HCT116 (cell line): Measurements from ENCODE around the gene LAMB4. TPM values are rescaled to one million over a fixed set of nuclear protein-coding genes. Genes with fewer than 3 reads are reported as not detected.

ENCODE experiments used
- ATAC-seq: fragments of 200-7000 bp; cut with Tn5 transposase; 2 replicates; pipeline ENCODE4 v1.9.1; 2020; ENCODE audit warnings: mild to moderate bottlenecking, moderate library complexity
- BruUV-seq: library from RNA; stranded (reverse); fragments of 400-500 nt; replicated peaks from 2 replicates; lab custom pipeline; 2021; lab: Mats Ljungman, UMichigan
- CTCF ChIA-PET: fragments of 300-600 bp; sonication (Branson Sonifier 250); formaldehyde crosslinking; loops from one replicate; lab custom pipeline; 2021; ENCODE audit warnings: antibody characterized with exemption; lab: Charles Lee
- POLR2A ChIA-PET: fragments of 300-600, 350-600 bp; sonication (Branson Sonifier 250); formaldehyde crosslinking; loops from one replicate; lab custom pipeline; 2021; ENCODE audit warnings: antibody characterized with exemption; lab: Charles Lee
- RAD21 ChIA-PET, 2 experiments: fragments of 300-600 bp; sonication (Branson Sonifier 250); formaldehyde crosslinking; loops; one replicate each; lab custom pipeline; 2023; ENCODE audit warnings: low total read pairs in 2 of 2; ENCODE audit not compliant: uncharacterized antibody in 2 of 2, unreplicated experiment in 2 of 2, low non-redundant PET in 1 of 2; lab: Charles Lee
- DNase-seq: peaks from one replicate; pipeline ENCODE4 v3.0.0-alpha.2; 2010; ENCODE audit warnings: low read depth, low spot score
- H2AFZ ChIP-seq: fragments of 200-600 bp; shearing (Covaris generic), sonication (generic); 2 replicates; pipeline ENCODE4 v1.6.1; 2017; ENCODE audit warnings: low read depth, mixed run types, mixed read lengths, antibody characterized with exemption, low read length; ENCODE audit not compliant: poor library complexity, severe bottlenecking
- H3K27ac ChIP-seq: 2 replicates; pipeline ENCODE4 v1.5.1; 2012; ENCODE audit warnings: low read depth, low read length
- H3K27me3 ChIP-seq: fragments of 200-600 bp; sonication (generic); 2 replicates; pipeline ENCODE4 v1.6.1; 2016; ENCODE audit warnings: mixed run types, low read length, mixed read lengths; ENCODE audit not compliant: insufficient read depth
- H3K36me3 ChIP-seq, 2 experiments: fragments of 200-500 bp in 1 of 2; fragments of 200-600 bp in 1 of 2; sonication (Bioruptor generic) in 1 of 2; sonication (generic) in 1 of 2; 2 replicates each; pipeline versions ENCODE4 v1.5.1 to v1.6.1; 2014 to 2016; ENCODE audit warnings: low read length in 2 of 2, inconsistent platforms in 1 of 2, mixed read lengths in 1 of 2, mixed run types in 1 of 2; ENCODE audit not compliant: insufficient read depth in 2 of 2, control insufficient read depth in 1 of 2
- H3K4me1 ChIP-seq, 2 experiments: fragments of 200-600 bp in 1 of 2; sonication (generic) in 1 of 2; 2 replicates each; pipeline versions ENCODE4 v1.5.1 to v1.6.1; 2012 to 2017; ENCODE audit warnings: low read length in 2 of 2, inconsistent platforms in 1 of 2, mild to moderate bottlenecking in 1 of 2, mixed read lengths in 1 of 2, mixed run types in 1 of 2, moderate library complexity in 1 of 2; ENCODE audit not compliant: insufficient read depth in 2 of 2, control insufficient read depth in 1 of 2
- H3K4me2 ChIP-seq: fragments of 200-600 bp; sonication (generic); 2 replicates; pipeline ENCODE4 v1.6.1; 2017; ENCODE audit warnings: mixed run types, low read length, mixed read lengths
- H3K4me3 ChIP-seq, 2 experiments: fragments of 200-600 bp in 1 of 2; sonication (generic) in 1 of 2; replicated peaks in 1 of 2; 2 replicates each; pipeline ENCODE4 v1.5.1; 2011 to 2016; ENCODE audit warnings: low read length in 2 of 2, control low read depth in 1 of 2, low read depth in 1 of 2, mild to moderate bottlenecking in 1 of 2, mixed read lengths in 1 of 2, mixed run types in 1 of 2
- H3K79me2 ChIP-seq: fragments of 200-600 bp; sonication (generic); 2 replicates; pipeline ENCODE4 v1.6.1; 2017; ENCODE audit warnings: mild to moderate bottlenecking, mixed run types, low read length, moderate library complexity, mixed read lengths; ENCODE audit not compliant: insufficient read depth
- H3K9ac ChIP-seq: fragments of 200-600 bp; sonication (generic); 2 replicates; pipeline ENCODE4 v1.6.1; 2016; ENCODE audit warnings: low read length, mixed read lengths
- H3K9me2 ChIP-seq: fragments of 200-600 bp; sonication (generic), shearing (Covaris generic); 2 replicates; pipeline ENCODE4 v1.6.1; 2017; ENCODE audit warnings: mixed run types, mild to moderate bottlenecking, moderate library complexity; ENCODE audit not compliant: insufficient read depth
- H3K9me3 ChIP-seq, 2 experiments: fragments of 200-500 bp in 1 of 2; fragments of 200-600 bp in 1 of 2; sonication (Bioruptor generic) in 1 of 2; sonication (generic) in 1 of 2; 2 replicates each; pipeline ENCODE4 v1.6.1; 2014 to 2017; ENCODE audit warnings: low read length in 2 of 2, mixed read lengths in 2 of 2, inconsistent platforms in 1 of 2, low read depth in 1 of 2, mild to moderate bottlenecking in 1 of 2, mixed run types in 1 of 2, moderate library complexity in 1 of 2; ENCODE audit not compliant: control insufficient read depth in 1 of 2, insufficient read depth in 1 of 2
- H4K20me1 ChIP-seq: fragments of 200-600 bp; sonication (generic), shearing (Covaris generic); 2 replicates; pipeline ENCODE4 v1.6.1; 2017; ENCODE audit warnings: mixed run types, mild to moderate bottlenecking, moderate library complexity; ENCODE audit not compliant: insufficient read depth
- EZH2 ChIP-seq: fragments of 200-600 bp; sonication (generic); IDR thresholded peaks from 2 replicates; pipeline ENCODE4 v1.6.1; 2017; ENCODE audit warnings: antibody characterized with exemption, mixed run types
- FOSL1 ChIP-seq: IDR thresholded peaks from 2 replicates; pipeline ENCODE4 v1.6.1; 2012; ENCODE audit warnings: low read depth
- POLR2AphosphoS5 ChIP-seq: IDR thresholded peaks from 2 replicates; pipeline ENCODE4 v1.6.1; 2011; ENCODE audit warnings: mild to moderate bottlenecking, low read depth, low read length, moderate library complexity
- RAD21 ChIP-seq: IDR thresholded peaks from 2 replicates; pipeline ENCODE4 v1.6.1; 2012; ENCODE audit warnings: low read depth, mild to moderate bottlenecking
- REST ChIP-seq: IDR thresholded peaks from 2 replicates; pipeline ENCODE4 v1.6.1; 2012; ENCODE audit warnings: low read depth
- SIN3A ChIP-seq: IDR thresholded peaks from 2 replicates; pipeline ENCODE4 v1.6.1; 2012; ENCODE audit warnings: low read depth
- YY1 ChIP-seq: IDR thresholded peaks from 2 replicates; pipeline ENCODE4 v1.6.1; 2011; ENCODE audit warnings: low read length, low read depth, moderate library complexity, mild to moderate bottlenecking; ENCODE audit not compliant: insufficient replicate concordance; ENCODE audit errors: extremely low read depth
- ZNF274 ChIP-seq: fragments of 200-500 bp; sonication (Bioruptor generic); IDR thresholded peaks from 2 replicates; pipeline ENCODE4 v1.6.1; 2014; ENCODE audit warnings: mild to moderate bottlenecking, low read depth, low read length, inconsistent platforms
- intact Hi-C: fragments of 100-400 bp; cut with micrococcal nuclease; formaldehyde crosslinking; loops from 2 replicates; pipeline ENCODE4 v1.10.0; 2022
- total RNA-seq: library from RNA; stranded (reverse); gene quantifications from one replicate; pipeline ENCODE4 v1.2.1, GENCODE V29; 2021; ENCODE audit not compliant: unreplicated experiment

Gene LAMB4
- total RNA-seq, 1 experiment from 2014 or later, result not detected

- H3K9me2 ChIP-seq, result no peaks in the 10 kb centered on the region
- no peak overlapping the region for H3K27ac ChIP-seq
- no peak overlapping the region for H3K9ac ChIP-seq
- no TSS peak for BruUV-seq
- no peaks in the 10 kb centered on the region for H3K4me1 ChIP-seq
- no peak for ATAC-seq
- POLR2A ChIA-PET, result no interaction called here
- H3K9me3 ChIP-seq, result no peaks in the 10 kb centered on the region
- intact Hi-C loops, result no loop called here
- no peaks in the 10 kb centered on the region for H3K79me2 ChIP-seq
- RAD21 ChIA-PET, result no interaction called here
- no peak overlapping the region for H3K4me2 ChIP-seq
- no peaks in the 10 kb centered on the region for H4K20me1 ChIP-seq
- no peak overlapping the region for H2AFZ ChIP-seq
- H3K36me3 ChIP-seq, result peaks cover 5 to 8% of the 10 kb centered on the region in 2 experiments; a peak in 1 of 4 replicates
- CTCF ChIA-PET, result interaction anchor here (1.2 kb wide), 1 partner anchor 10 kb away, joined by 3 read pairs; no protein-coding TSS in a partner anchor
- DNase-seq, result no peak
- H3K27me3 ChIP-seq, result no peaks in the 10 kb centered on the region
- H3K4me3 ChIP-seq, result no peak overlapping the region
- no peak for TF ChIP-seq YY1
- TF ChIP-seq FOSL1, result no peak
- TF ChIP-seq ZNF274, result no peak
- no peak for TF ChIP-seq REST
- no peak for TF ChIP-seq EZH2
- no peak for TF ChIP-seq RAD21
- TF ChIP-seq SIN3A, result no peak
- no peak for TF ChIP-seq POLR2AphosphoS5
- TF ChIP-seq, all 23 proteins: peak for 0
Measured at GRCh38 chr7:107982042-107982840, 147.9 kb downstream of the LAMB4 start.
